HCT116 (cell line): Measurements from ENCODE around the gene HOXD11.

Source experiments
- CEBPB ChIP-seq: IDR thresholded peaks from 2 replicates; pipeline ENCODE4 v1.6.1; 2012; ENCODE audit warnings: low read depth
- JUND ChIP-seq: IDR thresholded peaks from 2 replicates; pipeline ENCODE4 v1.6.1; 2012
- POLR2A ChIP-seq: IDR thresholded peaks from 2 replicates; pipeline ENCODE4 v1.7.0; 2011; ENCODE audit warnings: borderline replicate concordance; ENCODE audit not compliant: insufficient read depth, insufficient read length; ENCODE audit errors: extremely low read depth
- SP1 ChIP-seq: IDR thresholded peaks from 2 replicates; pipeline ENCODE4 v1.6.1; 2012; ENCODE audit warnings: low read depth
- TF ChIP-seq, protein P1 (sequence below), 3 experiments: fragments of 200-600 bp in 1 of 3; sonication (generic) in 1 of 3; IDR thresholded peaks in 2 of 3; conservative IDR thresholded peaks in 1 of 3; 2 replicates each; pipeline ENCODE4 v1.5.1; 2012 to 2017; ENCODE audit warnings: low read depth in 2 of 3, low read length in 2 of 3, antibody characterized with exemption in 1 of 3, borderline replicate concordance in 1 of 3, control low read depth in 1 of 3, mild to moderate bottlenecking in 1 of 3, mixed read lengths in 1 of 3, mixed run types in 1 of 3, moderate library complexity in 1 of 3; ENCODE audit not compliant: insufficient read depth in 1 of 3
- TF ChIP-seq, protein P2 (sequence below): IDR thresholded peaks from 2 replicates; pipeline ENCODE4 v1.6.1; 2012; ENCODE audit warnings: low read depth

DNA sequence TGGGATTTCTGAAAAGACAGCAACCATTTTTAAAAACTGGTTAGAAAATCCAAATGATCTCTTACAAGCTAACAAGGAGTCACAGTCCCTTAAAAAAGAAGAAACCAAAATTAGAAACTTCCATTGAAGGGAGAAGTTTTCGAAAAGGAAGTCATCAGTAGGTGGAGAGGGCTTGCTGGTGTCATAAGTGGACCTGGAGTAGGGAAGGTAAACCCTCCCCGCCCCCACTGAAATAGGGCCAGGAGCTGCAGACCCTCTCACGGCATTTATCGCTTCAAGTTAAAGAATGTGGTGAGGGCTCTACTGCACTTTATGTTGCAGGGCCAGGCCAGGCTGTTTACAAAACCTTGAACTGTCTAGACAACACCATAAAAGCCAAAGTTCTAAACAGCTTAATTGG is 2.9 kb downstream of the HOXD11 start:
- TF ChIP-seq POLR2A (no peak), SP1 (no peak), JUND (no peak), CEBPB (no peak)
- TF ChIP-seq, protein P1, sequence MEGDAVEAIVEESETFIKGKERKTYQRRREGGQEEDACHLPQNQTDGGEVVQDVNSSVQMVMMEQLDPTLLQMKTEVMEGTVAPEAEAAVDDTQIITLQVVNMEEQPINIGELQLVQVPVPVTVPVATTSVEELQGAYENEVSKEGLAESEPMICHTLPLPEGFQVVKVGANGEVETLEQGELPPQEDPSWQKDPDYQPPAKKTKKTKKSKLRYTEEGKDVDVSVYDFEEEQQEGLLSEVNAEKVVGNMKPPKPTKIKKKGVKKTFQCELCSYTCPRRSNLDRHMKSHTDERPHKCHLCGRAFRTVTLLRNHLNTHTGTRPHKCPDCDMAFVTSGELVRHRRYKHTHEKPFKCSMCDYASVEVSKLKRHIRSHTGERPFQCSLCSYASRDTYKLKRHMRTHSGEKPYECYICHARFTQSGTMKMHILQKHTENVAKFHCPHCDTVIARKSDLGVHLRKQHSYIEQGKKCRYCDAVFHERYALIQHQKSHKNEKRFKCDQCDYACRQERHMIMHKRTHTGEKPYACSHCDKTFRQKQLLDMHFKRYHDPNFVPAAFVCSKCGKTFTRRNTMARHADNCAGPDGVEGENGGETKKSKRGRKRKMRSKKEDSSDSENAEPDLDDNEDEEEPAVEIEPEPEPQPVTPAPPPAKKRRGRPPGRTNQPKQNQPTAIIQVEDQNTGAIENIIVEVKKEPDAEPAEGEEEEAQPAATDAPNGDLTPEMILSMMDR (IDR thresholded peaks at IDR 0.05 in 2 of 3, conservative IDR thresholded peaks at IDR 0.05 in 1 of 3; ENCODE audit: borderline replicate concordance in 1 of 3, insufficient read depth in 1 of 3, low read depth in 2 of 3, low read length in 2 of 3) = no peak
- TF ChIP-seq, protein P2, sequence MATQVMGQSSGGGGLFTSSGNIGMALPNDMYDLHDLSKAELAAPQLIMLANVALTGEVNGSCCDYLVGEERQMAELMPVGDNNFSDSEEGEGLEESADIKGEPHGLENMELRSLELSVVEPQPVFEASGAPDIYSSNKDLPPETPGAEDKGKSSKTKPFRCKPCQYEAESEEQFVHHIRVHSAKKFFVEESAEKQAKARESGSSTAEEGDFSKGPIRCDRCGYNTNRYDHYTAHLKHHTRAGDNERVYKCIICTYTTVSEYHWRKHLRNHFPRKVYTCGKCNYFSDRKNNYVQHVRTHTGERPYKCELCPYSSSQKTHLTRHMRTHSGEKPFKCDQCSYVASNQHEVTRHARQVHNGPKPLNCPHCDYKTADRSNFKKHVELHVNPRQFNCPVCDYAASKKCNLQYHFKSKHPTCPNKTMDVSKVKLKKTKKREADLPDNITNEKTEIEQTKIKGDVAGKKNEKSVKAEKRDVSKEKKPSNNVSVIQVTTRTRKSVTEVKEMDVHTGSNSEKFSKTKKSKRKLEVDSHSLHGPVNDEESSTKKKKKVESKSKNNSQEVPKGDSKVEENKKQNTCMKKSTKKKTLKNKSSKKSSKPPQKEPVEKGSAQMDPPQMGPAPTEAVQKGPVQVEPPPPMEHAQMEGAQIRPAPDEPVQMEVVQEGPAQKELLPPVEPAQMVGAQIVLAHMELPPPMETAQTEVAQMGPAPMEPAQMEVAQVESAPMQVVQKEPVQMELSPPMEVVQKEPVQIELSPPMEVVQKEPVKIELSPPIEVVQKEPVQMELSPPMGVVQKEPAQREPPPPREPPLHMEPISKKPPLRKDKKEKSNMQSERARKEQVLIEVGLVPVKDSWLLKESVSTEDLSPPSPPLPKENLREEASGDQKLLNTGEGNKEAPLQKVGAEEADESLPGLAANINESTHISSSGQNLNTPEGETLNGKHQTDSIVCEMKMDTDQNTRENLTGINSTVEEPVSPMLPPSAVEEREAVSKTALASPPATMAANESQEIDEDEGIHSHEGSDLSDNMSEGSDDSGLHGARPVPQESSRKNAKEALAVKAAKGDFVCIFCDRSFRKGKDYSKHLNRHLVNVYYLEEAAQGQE = no peak
